Subcutaneous abdominal adipose tissue (tissue), 5 donors: ENCODE data around the gene IL20RB.

ENCODE experiments used
- H3K27ac ChIP-seq: one replicate; pipeline ENCODE4 v1.7.0; 2013; ENCODE audit warnings: low read depth, mild to moderate bottlenecking, inconsistent platforms, low read length, moderate library complexity
- H3K27me3 ChIP-seq, 5 donors: one replicate each; pipeline ENCODE4 v1.7.0; 2013; ENCODE audit warnings: low read length in 5 of 5, inconsistent platforms in 1 of 5; ENCODE audit not compliant: control insufficient read depth in 5 of 5, insufficient read depth in 4 of 5
- H3K36me3 ChIP-seq, 5 donors: one replicate each; pipeline ENCODE4 v1.7.0; 2013; ENCODE audit warnings: low read length in 5 of 5; ENCODE audit not compliant: control insufficient read depth in 5 of 5, insufficient read depth in 5 of 5
- H3K4me1 ChIP-seq, 5 donors: one replicate each; pipeline ENCODE4 v1.7.0; 2013; ENCODE audit warnings: low read length in 5 of 5, mild to moderate bottlenecking in 3 of 5, moderate library complexity in 1 of 5; ENCODE audit not compliant: control insufficient read depth in 5 of 5, insufficient read depth in 5 of 5
- H3K4me3 ChIP-seq, 5 donors: one replicate each; pipeline ENCODE4 v1.7.0; 2013; ENCODE audit warnings: low read length in 5 of 5, low read depth in 1 of 5
- H3K9ac ChIP-seq, 5 donors: one replicate each; pipeline ENCODE4 v1.7.0; 2013; ENCODE audit warnings: low read length in 5 of 5, mild to moderate bottlenecking in 4 of 5, moderate library complexity in 3 of 5
- H3K9me3 ChIP-seq, 5 donors: one replicate each; pipeline ENCODE4 v1.7.0; 2013; ENCODE audit warnings: low read length in 5 of 5; ENCODE audit not compliant: control insufficient read depth in 5 of 5
- donor health status: healthy.
- donor health status: healthy.
- donor health status: healthy.
- donor health status: healthy.
- donor health status: healthy.

Gene IL20RB

DNA sequence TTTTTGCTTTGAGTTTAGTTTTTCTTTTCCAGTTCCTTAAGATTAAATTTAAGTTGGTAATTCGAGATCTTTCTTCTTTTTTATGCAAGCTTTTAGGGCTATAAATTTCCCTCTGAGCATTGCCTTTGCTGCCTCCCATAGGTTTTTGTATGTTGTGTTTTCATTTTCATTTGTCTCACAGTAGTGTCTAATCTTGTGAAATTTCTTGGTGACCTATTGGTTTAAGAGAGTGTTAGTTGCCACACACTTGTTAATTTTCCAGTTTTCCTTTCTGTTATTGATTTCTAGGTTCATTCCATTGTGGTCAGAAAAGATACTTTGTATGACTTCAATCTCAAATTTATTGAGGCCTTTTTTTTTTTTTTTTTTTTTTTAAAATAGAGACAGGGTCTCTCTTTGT, 18.3 kb upstream of the IL20RB start:
- no peak overlapping the region for H3K9ac ChIP-seq
- no peak overlapping the region for H3K4me3 ChIP-seq
- peaks cover 0 to 42% (median 33%) of the 10 kb centered on the region in 5 donors for H3K4me1 ChIP-seq
- peak overlapping the region; percentile 4 for H3K27ac ChIP-seq
- no peaks in the 10 kb centered on the region for H3K27me3 ChIP-seq
- peaks cover 2 to 9% (median 5%) of the 10 kb centered on the region in 5 donors for H3K36me3 ChIP-seq
- peaks cover 0 to 4% (median 0%) of the 10 kb centered on the region in 5 donors for H3K9me3 ChIP-seq

DNA sequence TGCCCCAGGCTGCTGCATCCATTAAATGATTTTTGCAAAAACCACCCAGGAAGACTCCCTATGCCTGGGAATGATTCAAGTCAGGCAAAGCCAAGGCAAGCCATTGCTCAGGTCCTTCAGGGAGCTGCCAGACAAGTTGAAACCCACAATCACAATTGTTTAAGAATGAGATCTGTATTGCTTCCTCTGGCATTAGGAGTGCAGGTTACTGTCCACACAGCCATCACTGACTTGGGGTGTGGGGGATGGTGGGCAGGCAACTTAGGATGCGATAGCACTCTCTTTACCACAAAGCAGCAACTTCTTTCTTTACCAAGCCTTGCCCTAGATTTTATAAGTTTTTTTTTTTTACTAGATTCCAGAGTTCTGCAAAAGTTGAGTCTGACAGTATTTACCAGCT, 15.0 kb upstream of the IL20RB start:
- no peaks in the 10 kb centered on the region for H3K27me3 ChIP-seq
- no peaks in the 10 kb centered on the region for H3K9me3 ChIP-seq
- peaks cover 7 to 12% (median 9%) of the 10 kb centered on the region in 5 donors for H3K36me3 ChIP-seq
- peak overlapping the region in 1 of 5 donors; percentile 34 for H3K4me3 ChIP-seq
- peaks cover 0 to 44% (median 35%) of the 10 kb centered on the region in 5 donors for H3K4me1 ChIP-seq
- peak overlapping the region; percentile 70 for H3K27ac ChIP-seq
- H3K9ac ChIP-seq: no peak overlapping the region

DNA sequence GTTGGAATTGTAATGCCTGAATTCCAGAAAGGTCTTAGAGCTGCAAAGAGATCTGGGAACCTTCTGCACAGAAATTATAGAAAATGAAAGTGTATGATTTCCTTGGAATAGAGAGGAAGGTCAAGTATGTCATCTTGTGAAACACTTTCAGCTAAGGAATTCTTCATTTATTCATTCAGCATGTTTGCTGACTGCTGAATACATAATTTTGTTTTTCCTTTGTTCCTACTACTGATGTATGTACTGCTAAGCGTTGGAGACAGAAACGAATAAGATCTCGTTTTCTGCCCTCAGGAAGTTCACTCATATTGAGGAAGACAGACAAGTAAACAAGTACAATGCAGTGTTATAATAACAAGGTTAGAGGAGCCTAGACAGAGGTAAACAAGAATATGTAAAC, 14.3 kb upstream of the IL20RB start:
- H3K27ac ChIP-seq: peak overlapping the region; percentile 70
- peaks cover 0 to 39% (median 30%) of the 10 kb centered on the region in 5 donors for H3K4me1 ChIP-seq

DNA sequence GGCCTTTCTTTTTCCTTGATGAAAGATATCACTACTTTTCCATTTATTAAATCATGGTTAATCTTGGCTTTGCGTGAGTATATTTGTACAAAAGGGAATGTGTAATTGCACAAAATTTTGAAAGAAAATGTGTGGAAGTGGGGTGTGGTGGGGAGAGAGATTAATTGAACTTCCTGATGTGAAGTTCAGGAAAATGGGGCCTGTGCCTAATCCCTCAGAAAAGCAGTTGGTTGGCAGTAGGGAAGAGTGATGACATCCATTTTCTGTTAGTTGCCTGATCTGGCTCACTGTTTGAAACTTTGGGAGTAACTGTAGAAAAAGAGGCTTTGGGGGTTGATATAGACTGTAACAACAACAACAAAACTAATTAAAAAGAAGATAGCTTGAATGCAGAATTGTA, 10.8 kb upstream of the IL20RB start:
- Histone ChIP-seq H3K4me1 (peaks cover 0 to 36% (median 21%) of the 10 kb centered on the region in 5 donors), H3K4me3 (no peak overlapping the region), H3K27me3 (no peaks in the 10 kb centered on the region), H3K27ac (no peak overlapping the region), H3K9me3 (no peaks in the 10 kb centered on the region), H3K9ac (no peak overlapping the region), H3K36me3 (peaks cover 11 to 15% (median 12%) of the 10 kb centered on the region in 5 donors)

More for the DNA sequence above, 14.3 kb upstream of the IL20RB start:
- Histone ChIP-seq H3K27me3 (no peaks in the 10 kb centered on the region), H3K9me3 (no peaks in the 10 kb centered on the region), H3K9ac (peak overlapping the region in 4 of 5 donors; percentile 12 to 56 (median 32)), H3K36me3 (peaks cover 10 to 14% (median 12%) of the 10 kb centered on the region in 5 donors), H3K4me3 (peak overlapping the region in 3 of 5 donors; percentile 27 to 34 (median 31))

DNA sequence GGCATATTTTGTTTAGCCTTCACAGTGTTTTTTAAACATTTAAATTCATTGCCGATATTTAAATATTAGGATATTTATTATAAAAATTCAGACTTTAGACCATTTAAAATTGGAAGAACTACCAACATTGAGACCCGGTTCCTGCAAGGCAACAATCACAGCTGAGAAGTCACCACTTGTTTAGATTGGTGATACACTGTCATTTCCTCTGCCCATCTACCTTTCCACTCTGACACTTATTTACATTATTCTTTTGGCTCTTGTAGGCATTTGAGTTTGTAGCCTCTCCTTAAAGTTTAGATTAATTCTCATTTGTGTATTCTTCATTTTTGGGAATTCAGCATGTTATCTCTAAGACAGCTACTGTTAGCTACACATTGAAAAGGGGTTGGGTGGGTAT, 10.3 kb upstream of the IL20RB start:
- Histone ChIP-seq H3K4me1 (peaks cover 0 to 32% (median 20%) of the 10 kb centered on the region in 5 donors), H3K27me3 (no peaks in the 10 kb centered on the region)

DNA sequence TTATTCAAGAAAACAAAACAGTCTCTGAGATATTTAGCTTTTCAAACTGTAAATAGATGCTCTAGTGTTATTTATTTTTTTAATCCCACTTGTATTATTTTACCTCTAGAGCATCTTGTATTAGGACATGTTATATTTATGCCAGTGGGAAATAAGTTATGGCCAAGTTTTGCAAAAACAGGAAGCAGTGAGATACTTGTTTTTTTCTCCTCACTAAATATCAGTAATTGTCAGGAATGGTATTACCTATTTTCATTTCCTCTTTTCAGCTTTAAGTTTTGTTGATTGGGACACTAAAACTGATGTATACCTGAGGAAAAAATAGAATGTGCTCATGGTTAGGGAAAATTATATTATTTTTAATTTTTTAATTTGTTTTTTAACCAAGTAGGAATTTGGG, 8.6 kb upstream of the IL20RB start:
- Histone ChIP-seq H3K27me3 (no peaks in the 10 kb centered on the region), H3K4me1 (peaks cover 0 to 17% (median 6%) of the 10 kb centered on the region in 5 donors), H3K9me3 (no peaks in the 10 kb centered on the region), H3K36me3 (peaks cover 11 to 15% (median 12%) of the 10 kb centered on the region in 5 donors), H3K27ac (no peak overlapping the region), H3K4me3 (no peak overlapping the region), H3K9ac (no peak overlapping the region)

More for the DNA sequence above, 10.3 kb upstream of the IL20RB start:
- Histone ChIP-seq H3K4me3 (no peak overlapping the region), H3K27ac (no peak overlapping the region), H3K36me3 (peaks cover 11 to 15% (median 12%) of the 10 kb centered on the region in 5 donors), H3K9me3 (no peaks in the 10 kb centered on the region), H3K9ac (no peak overlapping the region)

DNA sequence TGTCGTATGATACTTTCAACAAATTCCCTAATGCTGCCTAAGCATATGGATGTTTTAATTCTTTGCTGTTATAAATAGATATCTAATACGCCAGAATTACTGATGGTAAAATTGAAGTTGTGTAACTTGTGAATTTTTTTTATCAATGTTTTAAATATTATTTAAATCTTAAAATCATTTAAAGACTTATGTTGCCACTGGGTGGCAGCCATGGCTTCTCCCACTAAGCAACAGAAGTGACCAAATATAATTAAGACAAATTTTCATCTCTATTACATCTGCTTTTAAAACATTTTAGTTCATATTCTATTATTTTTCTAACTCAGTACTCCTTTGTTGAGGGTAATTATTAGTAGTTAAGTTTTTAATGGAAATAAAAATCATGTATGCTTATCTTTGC, 8.1 kb upstream of the IL20RB start:
- Histone ChIP-seq H3K4me1 (peaks cover 0 to 18% (median 7%) of the 10 kb centered on the region in 5 donors), H3K27ac (no peak overlapping the region)

DNA sequence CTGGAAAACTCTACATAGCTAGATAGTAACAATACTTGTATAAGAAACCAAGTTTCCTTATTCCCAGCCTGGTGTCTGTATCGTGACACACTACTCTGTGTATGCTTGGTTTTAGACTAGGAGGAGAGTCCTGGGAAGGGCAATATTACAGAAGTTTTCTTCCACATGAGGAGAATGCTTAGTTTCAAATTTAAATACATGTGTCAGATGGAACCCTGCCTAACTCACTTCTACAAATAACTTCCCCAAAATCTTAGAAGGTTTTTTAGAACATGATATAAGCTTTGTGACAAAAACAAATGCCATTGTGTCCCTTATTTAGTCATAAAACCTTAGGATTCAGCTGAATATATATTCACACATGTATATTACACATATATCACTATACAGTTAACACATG, 7.2 kb upstream of the IL20RB start:
- Histone ChIP-seq H3K27me3 (no peaks in the 10 kb centered on the region), H3K9me3 (no peaks in the 10 kb centered on the region), H3K9ac (no peak overlapping the region), H3K27ac (no peak overlapping the region), H3K4me1 (peaks cover 0 to 26% (median 10%) of the 10 kb centered on the region in 5 donors), H3K36me3 (peaks cover 10 to 13% (median 11%) of the 10 kb centered on the region in 5 donors), H3K4me3 (no peak overlapping the region)

More for the DNA sequence above, 8.1 kb upstream of the IL20RB start:
- Histone ChIP-seq H3K36me3 (peaks cover 11 to 15% (median 12%) of the 10 kb centered on the region in 5 donors), H3K9me3 (no peaks in the 10 kb centered on the region), H3K27me3 (no peaks in the 10 kb centered on the region), H3K9ac (no peak overlapping the region), H3K4me3 (no peak overlapping the region)

DNA sequence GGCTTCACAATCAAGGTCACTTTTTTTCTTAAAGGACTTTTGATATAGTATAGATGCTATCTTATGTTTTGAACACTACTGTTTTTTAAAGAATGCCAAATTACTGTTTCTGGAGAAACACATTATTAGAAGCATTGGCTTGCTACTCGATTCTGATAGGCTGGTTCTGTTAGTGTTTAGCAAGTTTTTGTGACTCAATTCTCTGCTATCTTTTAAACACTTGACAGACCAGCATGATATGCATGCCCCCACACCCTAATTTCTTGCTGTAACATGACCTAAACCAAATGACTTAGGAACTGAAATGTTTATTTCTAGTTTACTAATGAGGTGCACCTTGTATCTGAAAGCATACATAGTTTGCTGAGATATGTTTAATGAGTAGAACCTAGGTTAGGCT, 5.5 kb upstream of the IL20RB start:
- Histone ChIP-seq H3K36me3 (peaks cover 3 to 5% (median 4%) of the 10 kb centered on the region in 5 donors), H3K9ac (no peak overlapping the region), H3K4me1 (peaks cover 0 to 24% (median 10%) of the 10 kb centered on the region in 5 donors), H3K27me3 (no peaks in the 10 kb centered on the region), H3K4me3 (no peak overlapping the region), H3K27ac (no peak overlapping the region), H3K9me3 (no peaks in the 10 kb centered on the region)

DNA sequence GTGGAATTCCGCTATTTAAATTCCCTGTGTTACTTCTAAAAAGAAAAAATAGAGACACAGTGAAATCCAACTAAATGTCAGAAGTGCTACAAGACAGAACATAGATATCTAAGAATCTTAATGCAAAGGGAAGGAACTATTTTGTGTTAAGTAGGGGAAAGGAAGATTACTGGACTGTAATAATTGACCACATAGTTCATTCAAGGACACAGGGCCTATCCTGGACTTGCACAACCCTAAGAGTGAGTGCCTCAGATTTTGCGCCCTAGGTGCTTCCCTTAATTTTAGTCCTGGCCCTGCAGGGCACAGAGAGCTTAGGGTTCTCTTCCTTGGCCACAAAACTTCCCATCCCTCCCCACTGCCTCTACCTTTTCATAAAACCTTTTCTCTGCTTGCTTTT, 3.5 kb upstream of the IL20RB start:
- no peaks in the 10 kb centered on the region for H3K36me3 ChIP-seq
- H3K4me1 ChIP-seq: peaks cover 0 to 19% (median 13%) of the 10 kb centered on the region in 5 donors
- H3K27me3 ChIP-seq: no peaks in the 10 kb centered on the region
- no peak overlapping the region for H3K27ac ChIP-seq
- no peak overlapping the region for H3K9ac ChIP-seq
- no peak overlapping the region for H3K4me3 ChIP-seq
- H3K9me3 ChIP-seq: no peaks in the 10 kb centered on the region
